C4-2B (cell line): Measurements from ENCODE around the gene FAM241A.

Experiments used
- H3K27ac ChIP-seq: fragments of 450-650 bp; 2 replicates; pipeline ENCODE4 v1.5.1; 2017
- ZFX ChIP-seq: fragments of 450-650 bp; IDR thresholded peaks from 2 replicates; pipeline ENCODE4 v1.6.1; 2017
- TF ChIP-seq, protein P1 (sequence below): fragments of 450-650 bp; conservative IDR thresholded peaks from 2 replicates; pipeline ENCODE4 v1.5.1; 2017; ENCODE audit warnings: mild to moderate bottlenecking

FAM241A gene

DNA sequence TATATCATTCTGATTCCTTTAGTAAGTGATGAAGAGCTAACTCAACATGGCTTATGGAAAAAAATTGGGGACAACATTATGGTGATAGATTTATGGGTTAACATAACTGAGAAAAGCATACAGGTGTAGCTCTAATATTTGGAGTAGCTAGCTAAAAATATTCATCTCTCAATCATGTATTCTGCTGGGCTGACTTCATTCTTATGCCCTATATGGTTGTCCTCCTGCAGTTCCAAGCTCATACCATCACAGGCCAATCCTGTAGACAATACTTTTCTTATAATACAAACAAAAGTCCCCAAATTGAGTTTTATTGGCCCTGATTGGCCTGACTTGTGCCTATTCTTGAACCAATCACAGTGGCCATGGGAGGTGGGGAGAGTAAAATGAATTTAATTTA, 6.7 kb upstream of the FAM241A start:
- TF ChIP-seq ZFX = no peak
- TF ChIP-seq, protein P1, sequence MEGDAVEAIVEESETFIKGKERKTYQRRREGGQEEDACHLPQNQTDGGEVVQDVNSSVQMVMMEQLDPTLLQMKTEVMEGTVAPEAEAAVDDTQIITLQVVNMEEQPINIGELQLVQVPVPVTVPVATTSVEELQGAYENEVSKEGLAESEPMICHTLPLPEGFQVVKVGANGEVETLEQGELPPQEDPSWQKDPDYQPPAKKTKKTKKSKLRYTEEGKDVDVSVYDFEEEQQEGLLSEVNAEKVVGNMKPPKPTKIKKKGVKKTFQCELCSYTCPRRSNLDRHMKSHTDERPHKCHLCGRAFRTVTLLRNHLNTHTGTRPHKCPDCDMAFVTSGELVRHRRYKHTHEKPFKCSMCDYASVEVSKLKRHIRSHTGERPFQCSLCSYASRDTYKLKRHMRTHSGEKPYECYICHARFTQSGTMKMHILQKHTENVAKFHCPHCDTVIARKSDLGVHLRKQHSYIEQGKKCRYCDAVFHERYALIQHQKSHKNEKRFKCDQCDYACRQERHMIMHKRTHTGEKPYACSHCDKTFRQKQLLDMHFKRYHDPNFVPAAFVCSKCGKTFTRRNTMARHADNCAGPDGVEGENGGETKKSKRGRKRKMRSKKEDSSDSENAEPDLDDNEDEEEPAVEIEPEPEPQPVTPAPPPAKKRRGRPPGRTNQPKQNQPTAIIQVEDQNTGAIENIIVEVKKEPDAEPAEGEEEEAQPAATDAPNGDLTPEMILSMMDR = no peak

DNA sequence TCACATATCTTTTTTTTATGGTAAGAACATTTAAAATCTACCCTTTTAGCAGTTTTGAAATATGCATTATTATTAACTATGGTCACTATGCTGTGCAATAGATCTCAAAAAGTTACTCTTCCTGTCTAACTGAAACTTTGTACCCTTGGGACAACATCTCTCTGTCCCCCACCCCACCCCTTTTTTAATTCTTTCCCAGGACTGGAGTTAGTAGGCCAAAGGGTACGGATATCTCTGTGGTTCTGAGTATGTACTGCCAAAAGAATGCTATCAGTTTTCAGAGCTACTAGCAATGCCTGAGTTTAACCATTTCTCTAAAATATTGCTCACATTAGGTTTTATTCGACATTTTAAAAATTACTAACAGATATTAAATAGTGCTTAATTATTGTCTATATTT, 4.7 kb upstream of the FAM241A start:
- H3K27ac ChIP-seq = no peak overlapping the region
- TF ChIP-seq, protein P1 = no peak
- no peak for TF ChIP-seq ZFX

More for the DNA sequence above, 6.7 kb upstream of the FAM241A start:
- no peak overlapping the region for H3K27ac ChIP-seq

DNA sequence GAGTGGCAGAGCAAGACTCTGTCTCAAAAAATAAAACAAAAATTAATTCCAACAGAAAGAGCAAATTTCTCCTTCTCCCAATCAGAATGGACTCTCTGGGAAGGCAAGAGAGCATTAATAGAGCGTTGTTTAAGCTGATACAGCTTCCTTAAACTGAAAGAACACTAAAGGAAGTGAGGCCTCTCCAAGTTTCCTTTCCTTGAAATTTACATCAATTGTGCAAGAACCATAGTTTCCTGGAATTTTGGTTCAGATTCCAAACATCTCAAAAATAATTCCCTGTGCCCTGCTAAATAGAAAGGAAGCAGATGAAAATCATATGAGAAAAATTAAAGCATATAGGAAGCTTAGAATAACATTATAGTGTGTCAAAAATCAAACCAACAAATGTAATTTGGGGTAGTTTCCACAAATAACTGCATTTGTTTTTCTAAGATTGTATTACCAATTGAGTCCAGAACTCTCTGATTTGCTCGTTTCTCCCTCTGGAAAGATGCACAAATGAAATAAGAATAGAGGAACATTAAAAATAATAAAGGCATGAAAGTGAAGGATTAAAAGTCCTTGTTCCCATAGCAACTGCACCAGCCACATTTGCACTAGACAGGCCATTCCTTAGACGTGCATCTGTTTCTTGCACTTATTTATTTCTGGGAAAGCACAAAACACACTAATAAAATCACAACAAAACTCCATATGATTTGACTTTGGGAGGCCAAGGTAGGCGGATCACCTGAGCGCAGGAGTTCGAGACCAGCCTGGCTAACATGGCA, 3.7 kb upstream of the FAM241A start:
- no peak overlapping the region for H3K27ac ChIP-seq
- TF ChIP-seq, protein P1 = no peak
- TF ChIP-seq ZFX = no peak

GRCh38 chr4:112142182-112142581, 3.1 kb upstream of the FAM241A start:
- TF ChIP-seq, protein P1 = no peak
- no peak for TF ChIP-seq ZFX
- H3K27ac ChIP-seq = no peak overlapping the region

- H3K27ac ChIP-seq = no peak overlapping the region
- TF ChIP-seq, protein P1 = no peak
- no peak for TF ChIP-seq ZFX
These were observed 1.5 kb upstream of the FAM241A start for GRCh38 chr4:112143781-112144180.

DNA sequence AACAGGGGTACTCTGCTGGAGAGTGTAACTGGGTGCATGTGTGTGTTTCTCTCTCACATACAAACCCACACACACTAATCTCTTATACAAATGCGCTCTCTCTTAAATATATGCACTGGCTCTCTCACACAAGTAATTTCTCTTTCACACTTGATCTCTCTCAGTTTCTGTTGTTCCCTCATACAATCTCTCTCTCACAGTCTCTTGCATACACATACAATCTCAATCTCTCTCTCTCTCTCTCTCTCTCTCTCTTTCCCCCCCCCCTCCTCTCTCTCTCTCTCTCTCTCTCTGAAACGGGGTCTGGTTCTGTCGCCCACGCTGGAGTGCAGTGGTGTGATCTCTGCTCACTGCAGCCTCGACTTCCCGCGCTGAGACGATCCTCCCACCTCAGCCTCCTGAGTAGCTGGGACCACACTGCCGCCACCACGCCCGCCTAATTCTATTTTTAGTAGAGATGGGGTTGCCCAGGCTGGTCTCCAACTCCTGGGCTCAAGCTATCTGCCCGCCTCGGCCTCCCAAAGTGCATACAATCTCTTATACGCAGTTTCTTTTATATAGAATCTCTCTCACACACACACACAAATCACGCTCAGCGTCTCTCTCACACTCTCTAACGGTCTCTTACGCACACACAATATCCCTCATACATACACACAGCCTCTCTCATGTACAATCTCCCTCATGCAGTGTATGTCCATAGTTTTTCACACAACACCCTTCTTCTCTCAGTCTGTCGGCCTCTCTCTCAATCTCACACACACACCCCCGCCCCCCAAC, 518 bp upstream of the FAM241A start:
- H3K27ac ChIP-seq = peak overlapping the region; percentile 53; the same call in 1 of the 2 replicates
- TF ChIP-seq, protein P1 = no peak
- TF ChIP-seq ZFX = no peak

GRCh38 chr4:112145790-112146501, 692 bp downstream of the FAM241A start:
- H3K27ac ChIP-seq = peak overlapping the region; percentile 53
- TF ChIP-seq, protein P1 = peak; percentile 25
- TF ChIP-seq ZFX = no peak; the same call in 1 of the 2 replicates
